Hematopoietic multipotent progenitor cell treated with erythropoietin and hydrocortisone succinate and interleukin-3 and kit ligand, for 4 days (in vitro differentiated cells): ENCODE data around the gene ZNF80.

Experiments
- DNase-seq: peaks from one replicate; pipeline ENCODE4 v3.0.0-alpha.2; 2015

ZNF80 gene

GRCh38 chr3:114218578-114219185 is 18.7 kb downstream of the ZNF80 start:
- no peak for DNase-seq

GRCh38 chr3:114218006-114218405 is 19.4 kb downstream of the ZNF80 start:
- no peak for DNase-seq

GRCh38 chr3:114217266-114217665 is 20.1 kb downstream of the ZNF80 start:
- DNase-seq: no peak

GRCh38 chr3:114216186-114216970 is 21.0 kb downstream of the ZNF80 start:
- DNase-seq: no peak

GRCh38 chr3:114214542-114215341 is 22.6 kb downstream of the ZNF80 start:
- no peak for DNase-seq

GRCh38 chr3:114213627-114214541 is 23.5 kb downstream of the ZNF80 start:
- DNase-seq: peak; percentile 67

- no peak for DNase-seq
Observed at GRCh38 chr3:114213292-114213626, 24.1 kb downstream of the ZNF80 start.

GRCh38 chr3:114212646-114213045 is 24.7 kb downstream of the ZNF80 start:
- DNase-seq: no peak

- no peak for DNase-seq
Observed at GRCh38 chr3:114207768-114208167, 29.6 kb downstream of the ZNF80 start.

GRCh38 chr3:114206342-114206741 is 31.0 kb downstream of the ZNF80 start:
- no peak for DNase-seq

- DNase-seq: no peak
Observed at GRCh38 chr3:114205541-114205940, 31.8 kb downstream of the ZNF80 start.

GRCh38 chr3:114194750-114195149 is 42.6 kb downstream of the ZNF80 start:
- DNase-seq: no peak

GRCh38 chr3:114192136-114192535 is 45.2 kb downstream of the ZNF80 start:
- peak; percentile 25 for DNase-seq

GRCh38 chr3:114186501-114186900 is 50.9 kb downstream of the ZNF80 start:
- no peak for DNase-seq
